Endothelial cell of umbilical vein (primary cell): ENCODE data around the gene PGBD5. TPM values are rescaled to one million over a fixed set of nuclear protein-coding genes. Genes with fewer than 3 reads are reported as not detected.

Experiments
- BruUV-seq: library from RNA; stranded (reverse); fragments of 400-500 nt; replicated peaks from 2 replicates; lab custom pipeline; 2021; lab: Mats Ljungman, UMichigan
- CTCF ChIA-PET: fragments of 300-600, 350-600 bp; sonication (Branson Sonifier 250); formaldehyde crosslinking; loops from one replicate; lab custom pipeline; 2021; ENCODE audit warnings: antibody characterized with exemption, inconsistent platforms; lab: Charles Lee
- POLR2A ChIA-PET: fragments of 300-600, 350-600 bp; sonication (Branson Sonifier 250); formaldehyde crosslinking; loops from one replicate; lab custom pipeline; 2021; ENCODE audit warnings: antibody characterized with exemption, inconsistent platforms; lab: Charles Lee
- DNase-seq: peaks from one replicate; pipeline ENCODE4 v3.0.0-alpha.2; 2011; ENCODE audit warnings: low read depth, low spot score
- FAIRE-seq: peaks from 2 replicates; lab custom pipeline; 2011; peaks lifted over from hg19 to GRCh38; lab: Jason Lieb, UNC
- H2AFZ ChIP-seq: 2 replicates; pipeline ENCODE4 v1.6.0; 2012; ENCODE audit warnings: low read depth, low read length, control low read depth, inconsistent platforms
- H3K27ac ChIP-seq: 2 replicates; pipeline ENCODE4 v1.5.1; 2011; ENCODE audit warnings: low read depth, mild to moderate bottlenecking, control low read depth, low read length, moderate library complexity; ENCODE audit not compliant: insufficient read depth
- H3K27me3 ChIP-seq, 2 experiments: 2 replicates each; pipeline versions ENCODE4 v1.6.0 to v1.6.1; 2011; ENCODE audit warnings: low read length in 2 of 2, mixed read lengths in 1 of 2; ENCODE audit not compliant: control insufficient read depth in 2 of 2, insufficient read depth in 2 of 2
- H3K36me3 ChIP-seq, 2 experiments: 2 replicates in 1 of 2; 3 replicates in 1 of 2; pipeline ENCODE4 v1.5.1; 2011; ENCODE audit warnings: low read length in 2 of 2, mild to moderate bottlenecking in 1 of 2, moderate library complexity in 1 of 2; ENCODE audit not compliant: control insufficient read depth in 2 of 2, insufficient read depth in 2 of 2; ENCODE audit errors: extremely low read depth in 1 of 2
- H3K4me1 ChIP-seq: 3 replicates; pipeline ENCODE4 v1.5.1; 2011; ENCODE audit warnings: mild to moderate bottlenecking, low read length; ENCODE audit not compliant: control insufficient read depth, insufficient read depth; ENCODE audit errors: extremely low read depth
- H3K4me2 ChIP-seq: 2 replicates; pipeline ENCODE4 v1.6.1; 2011; ENCODE audit warnings: low read length, control low read depth, mixed read lengths; ENCODE audit not compliant: insufficient read depth
- H3K4me3 ChIP-seq, 3 experiments: fragments of 200-600 bp in 1 of 3; sonication (generic), shearing (Covaris generic) in 1 of 3; replicated peaks in 1 of 3; 2 replicates each; pipeline ENCODE4 v1.5.1; 2011 to 2016; ENCODE audit warnings: control low read depth in 3 of 3, low read length in 3 of 3, mild to moderate bottlenecking in 2 of 3, inconsistent platforms in 1 of 3, low read depth in 1 of 3, moderate library complexity in 1 of 3; ENCODE audit not compliant: insufficient read depth in 1 of 3
- H3K79me2 ChIP-seq: 2 replicates; pipeline ENCODE4 v1.6.0; 2012; ENCODE audit warnings: low read length, inconsistent platforms; ENCODE audit not compliant: control insufficient read depth, insufficient read depth
- H3K9ac ChIP-seq: replicated peaks from 2 replicates; pipeline ENCODE3; 2011; ENCODE audit warnings: low read length, control low read depth; ENCODE audit not compliant: insufficient read depth; ENCODE audit errors: extremely low read depth
- H3K9me1 ChIP-seq: replicated peaks from 3 replicates; pipeline ENCODE4 v1.6.0; 2011; ENCODE audit warnings: mild to moderate bottlenecking, low read length; ENCODE audit not compliant: control insufficient read depth, insufficient read depth; ENCODE audit errors: extremely low read depth
- H3K9me3 ChIP-seq: replicated peaks from 2 replicates; pipeline ENCODE4 v1.5.1; 2012; ENCODE audit warnings: low read length, inconsistent platforms; ENCODE audit not compliant: control insufficient read depth, insufficient read depth
- H4K20me1 ChIP-seq: replicated peaks from 2 replicates; pipeline ENCODE3; 2011; ENCODE audit warnings: mild to moderate bottlenecking, low read length; ENCODE audit not compliant: control insufficient read depth, insufficient read depth; ENCODE audit errors: extremely low read depth
- EZH2 ChIP-seq: IDR thresholded peaks from 2 replicates; pipeline ENCODE4 v1.6.1; 2012; ENCODE audit warnings: borderline replicate concordance, low read depth, mild to moderate bottlenecking, moderate library complexity, low read length, inconsistent platforms; ENCODE audit not compliant: severe bottlenecking
- FOS ChIP-seq: IDR thresholded peaks from 2 replicates; pipeline ENCODE4 v1.6.1; 2011; ENCODE audit warnings: mild to moderate bottlenecking, low read length, moderate library complexity, borderline replicate concordance; ENCODE audit not compliant: insufficient read depth
- GATA2 ChIP-seq: IDR thresholded peaks from 2 replicates; pipeline ENCODE4 v1.7.0; 2011; ENCODE audit warnings: low read depth, mild to moderate bottlenecking, moderate library complexity, mixed read lengths, low read length; ENCODE audit not compliant: insufficient read length, insufficient read depth
- JUN ChIP-seq: IDR thresholded peaks from 2 replicates; pipeline ENCODE4 v1.6.1; 2011; ENCODE audit warnings: borderline replicate concordance, low read depth; ENCODE audit not compliant: insufficient read length, insufficient read depth
- MAX ChIP-seq: IDR thresholded peaks from 2 replicates; pipeline ENCODE4 v1.6.1; 2011; ENCODE audit not compliant: insufficient read depth, insufficient read length
- MYC ChIP-seq: IDR thresholded peaks from one replicate; pipeline ENCODE4 v1.6.1; 2011; ENCODE audit warnings: mild to moderate bottlenecking, low read depth, low read length
- POLR2A ChIP-seq: IDR thresholded peaks from 2 replicates; pipeline ENCODE4 v1.6.1; 2012; ENCODE audit warnings: low read depth, mild to moderate bottlenecking, control low read depth, low read length
- POLR2AphosphoS5 ChIP-seq: IDR thresholded peaks from 2 replicates; pipeline ENCODE4 v1.6.1; 2012; ENCODE audit warnings: low read depth, mild to moderate bottlenecking, control low read depth, low read length, moderate library complexity; ENCODE audit not compliant: insufficient read depth
- dilution Hi-C: fragments of 300-500 bp; cut with MboI; formaldehyde crosslinking; loops from one replicate; pipeline ENCODE4 v1.15.0; 2019; ENCODE audit warnings: low sequenced_read_pairs; ENCODE audit not compliant: extremely low pct_ligation_motif_present
- intact Hi-C: fragments of 100-400 bp; cut with micrococcal nuclease; formaldehyde crosslinking; loops from one replicate; pipeline ENCODE4 v1.10.0; 2022
- polyA plus RNA-seq, 4 experiments: library from polyadenylated mRNA; depleted of rRNA in 3 of 4; stranded (reverse) in 3 of 4; unstranded in 1 of 4; fragments of >200 nt; gene quantifications; 2 replicates each; pipeline versions ENCODE4 v1.2.1 to v1.2.3, GENCODE V29; 2011 to 2012; ENCODE audit warnings: missing spikeins in 1 of 4
- total RNA-seq: library from RNA; stranded (reverse); gene quantifications from 2 replicates; pipeline ENCODE4 v1.2.3, GENCODE V29; 2021
- TF ChIP-seq, protein P1 (sequence below), 2 donors: IDR thresholded peaks; 1 replicate in 1 of 2; 2 replicates in 1 of 2; pipeline ENCODE4 v1.5.1; 2011; ENCODE audit warnings: low read length in 2 of 2, mild to moderate bottlenecking in 2 of 2, moderate library complexity in 2 of 2, control low read depth in 1 of 2, inconsistent platforms in 1 of 2, low read depth in 1 of 2; ENCODE audit not compliant: insufficient read depth in 1 of 2; ENCODE audit errors: extremely low read depth in 1 of 2

Gene PGBD5
- total and polyA plus RNA-seq, 2 donors (not counting 3 experiments of a cell fraction or from before 2014, with no cell fraction given): 0.03 TPM; not detected in 1

DNA sequence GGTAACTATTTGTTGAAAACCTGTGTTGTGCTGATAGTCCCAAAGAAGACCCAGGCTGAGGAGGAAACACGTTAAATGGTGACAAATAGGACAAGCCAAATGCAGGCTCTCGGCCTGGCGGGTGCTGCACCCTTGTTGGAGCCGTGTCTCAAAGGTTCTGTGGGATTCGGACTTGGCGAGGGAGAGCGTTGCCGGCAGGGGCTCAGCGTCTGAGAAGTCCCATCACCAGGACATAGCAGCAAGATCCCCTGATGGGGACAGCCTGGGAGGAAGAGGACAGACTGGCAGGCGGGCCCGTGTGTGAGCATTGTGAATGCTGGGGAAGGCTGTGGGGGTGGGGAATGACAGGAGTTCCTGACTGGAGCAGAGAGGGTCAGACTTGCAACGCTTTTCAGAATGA is 142.5 kb downstream of the PGBD5 start:
- H3K9ac ChIP-seq: no peak overlapping the region
- ChIA-PET CTCF (no interaction called here), POLR2A (no interaction called here)
- H3K9me1 ChIP-seq: no peaks in the 10 kb centered on the region
- BruUV-seq: no TSS peak
- H3K4me1 ChIP-seq: peaks cover 5% of the 10 kb centered on the region
- no peaks in the 10 kb centered on the region for H3K79me2 ChIP-seq
- H3K4me3 ChIP-seq: no peak overlapping the region
- H2AFZ ChIP-seq: no peak overlapping the region
- intact Hi-C loops: no loop called here
- no peaks in the 10 kb centered on the region for H3K27me3 ChIP-seq
- no peaks in the 10 kb centered on the region for H4K20me1 ChIP-seq
- no peak overlapping the region for H3K4me2 ChIP-seq
- no peak overlapping the region for H3K27ac ChIP-seq
- H3K36me3 ChIP-seq: peaks cover 0 to 5% of the 10 kb centered on the region in 2 experiments
- FAIRE-seq: no peak
- no peaks in the 10 kb centered on the region for H3K9me3 ChIP-seq
- DNase-seq: no peak
- dilution Hi-C loops: no loop called here
- TF ChIP-seq POLR2A (no peak), POLR2AphosphoS5 (no peak), MYC (no peak), JUN (no peak), FOS (no peak), GATA2 (no peak), EZH2 (no peak), MAX (no peak)
- TF ChIP-seq, protein P1, sequence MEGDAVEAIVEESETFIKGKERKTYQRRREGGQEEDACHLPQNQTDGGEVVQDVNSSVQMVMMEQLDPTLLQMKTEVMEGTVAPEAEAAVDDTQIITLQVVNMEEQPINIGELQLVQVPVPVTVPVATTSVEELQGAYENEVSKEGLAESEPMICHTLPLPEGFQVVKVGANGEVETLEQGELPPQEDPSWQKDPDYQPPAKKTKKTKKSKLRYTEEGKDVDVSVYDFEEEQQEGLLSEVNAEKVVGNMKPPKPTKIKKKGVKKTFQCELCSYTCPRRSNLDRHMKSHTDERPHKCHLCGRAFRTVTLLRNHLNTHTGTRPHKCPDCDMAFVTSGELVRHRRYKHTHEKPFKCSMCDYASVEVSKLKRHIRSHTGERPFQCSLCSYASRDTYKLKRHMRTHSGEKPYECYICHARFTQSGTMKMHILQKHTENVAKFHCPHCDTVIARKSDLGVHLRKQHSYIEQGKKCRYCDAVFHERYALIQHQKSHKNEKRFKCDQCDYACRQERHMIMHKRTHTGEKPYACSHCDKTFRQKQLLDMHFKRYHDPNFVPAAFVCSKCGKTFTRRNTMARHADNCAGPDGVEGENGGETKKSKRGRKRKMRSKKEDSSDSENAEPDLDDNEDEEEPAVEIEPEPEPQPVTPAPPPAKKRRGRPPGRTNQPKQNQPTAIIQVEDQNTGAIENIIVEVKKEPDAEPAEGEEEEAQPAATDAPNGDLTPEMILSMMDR (IDR thresholded peaks at IDR 0.05; ENCODE audit: extremely low read depth in 1 of 2, insufficient read depth in 1 of 2, low read depth in 1 of 2, low read length in 2 of 2): no peak
